ENCODE data around the gene GPS2. TPM values are rescaled to one million over a fixed set of nuclear protein-coding genes. Genes with fewer than 3 reads are reported as not detected.

The GPS2 gene
- total and polyA plus RNA-seq, 2 of the 4 experiments (the other 2 are of a cell fraction): 36.2 to 50.9 TPM

- peak overlapping the region; percentile 68; the same call in 1 of the 2 replicates for H3K23ac ChIP-seq (ENCODE audit: low read depth, low read length)
- peaks cover 60% of the 10 kb centered on the region for H3K36me3 ChIP-seq (ENCODE audit: control insufficient read depth, insufficient read depth, low read length)
- H4K5ac ChIP-seq (ENCODE audit: low read depth, low read length): no peak overlapping the region
- no peak overlapping the region for H3K18ac ChIP-seq (ENCODE audit: low read depth, low read length)
- POLR2A ChIA-PET (ENCODE audit: unreplicated experiment): interaction anchor here (0.5 kb wide), 2 partner anchors 246 to 267 kb away, joined by 3 to 4 read pairs; no protein-coding TSS in a partner anchor
- no peak overlapping the region for H4K91ac ChIP-seq (ENCODE audit: insufficient read depth, low read depth, low read length)
- peaks cover 55% of the 10 kb centered on the region for H4K20me1 ChIP-seq (ENCODE audit: insufficient read depth, low read length)
- H3K14ac ChIP-seq (replicated peaks; ENCODE audit: low read depth, low read length): no peak overlapping the region
- H3K27ac ChIP-seq (ENCODE audit: insufficient read depth, low read length): peak overlapping the region; percentile 49; the same call in 1 of the 2 replicates
- peaks cover 7% of the 10 kb centered on the region for H3K4me1 ChIP-seq (ENCODE audit: control insufficient read depth, insufficient read depth, low read length)
- H2AK9ac ChIP-seq (replicated peaks; ENCODE audit: low read depth, low read length, poor library complexity): peak overlapping the region; percentile 48
- CTCF ChIA-PET: no interaction called here
- intact Hi-C loops (cut with micrococcal nuclease): no loop called here
- H3K9ac ChIP-seq (ENCODE audit: low read depth, low read length): peak overlapping the region; percentile 58
- peak overlapping the region; percentile 26; the same call in 1 of the 2 replicates for H3K56ac ChIP-seq (ENCODE audit: extremely low read depth, insufficient read depth, low read length)
- H3K79me1 ChIP-seq (ENCODE audit: low read depth in 1 of 2, low read length in 2 of 2): peaks cover 25 to 57% of the 10 kb centered on the region in 2 experiments
- H3K4me3 ChIP-seq (ENCODE audit: insufficient read depth, low read depth, low read length): peak overlapping the region; percentile 78
- no peaks in the 10 kb centered on the region for H3K9me3 ChIP-seq (ENCODE audit: control insufficient read depth, insufficient read depth, low read length)
- peak overlapping the region; percentile 12 for H2BK5ac ChIP-seq (ENCODE audit: low read depth, low read length, poor library complexity, severe bottlenecking)
- 0 out of 2 replicates have a peak overlapping the region, but pooled peaks have one; percentile 30 for H3K4ac ChIP-seq (ENCODE audit: low read depth, low read length)
- peak overlapping the region; percentile 97 for H3K4me2 ChIP-seq (ENCODE audit: low read depth, low read length)
- no peak overlapping the region for H2BK20ac ChIP-seq (ENCODE audit: low read depth, low read length)
- 30% methylated on average over 2 of the region's 9 CpGs; no CpG with 5 or more reads in 1 of the 2 experiments for WGBS, 2 experiments (ENCODE audit: extremely low coverage in 2 of 2, insufficient read length in 1 of 2)
- H3K9me1 ChIP-seq (ENCODE audit: insufficient read depth, low read length): peaks cover 16% of the 10 kb centered on the region
- peak overlapping the region; percentile 50 to 67; a peak in 3 of 4 replicates for H4K8ac ChIP-seq (ENCODE audit: low read depth in 2 of 2, low read length in 2 of 2)
- peak overlapping the region; percentile 36 for H2AK5ac ChIP-seq (ENCODE audit: low read depth, low read length)
- no peak overlapping the region for H2BK120ac ChIP-seq (ENCODE audit: low read depth, low read length)
- peak; percentile 38 for DNase-seq
- TSS peak; percentile 81 for BruUV-seq (replicated peaks)
- dilution Hi-C loops (cut with HindIII; ENCODE audit: low sequenced_read_pairs, unreplicated experiment): no loop called here
- ATAC-seq (ENCODE audit: low read depth): no peak
- H2AFZ ChIP-seq (replicated peaks; ENCODE audit: low read length, poor library complexity): peak overlapping the region; percentile 90
- no peaks in the 10 kb centered on the region for H3K27me3 ChIP-seq (ENCODE audit: control insufficient read depth, insufficient read depth, low read length)
- H2BK15ac ChIP-seq (ENCODE audit: low read depth, low read length): no peak overlapping the region
- in situ Hi-C loops (cut with MboI; ENCODE audit: low sequenced_read_pairs): no loop called here
- no peak for TF ChIP-seq FOS (IDR thresholded peaks at IDR 0.05; ENCODE audit: low read depth, low read length)
- no peak for TF ChIP-seq NFE2L2 (IDR thresholded peaks at IDR 0.05; ENCODE audit: low read depth, low read length)
- TF ChIP-seq BHLHE40 (IDR thresholded peaks at IDR 0.05; ENCODE audit: low read depth, low read length): no peak
- TF ChIP-seq CEBPB (IDR thresholded peaks at IDR 0.05; ENCODE audit: low read depth, low read length): no peak
- no peak for TF ChIP-seq CHD1 (IDR thresholded peaks at IDR 0.05; ENCODE audit: low read depth, low read length)
- TF ChIP-seq RCOR1 (IDR thresholded peaks at IDR 0.05; ENCODE audit: insufficient replicate concordance, low read length): no peak
- TF ChIP-seq POLR2A (IDR thresholded peaks at IDR 0.05; ENCODE audit: low read depth, low read length): no peak
- TF ChIP-seq MXI1 (IDR thresholded peaks at IDR 0.05; ENCODE audit: borderline replicate concordance, low read depth, low read length): no peak
- TF ChIP-seq ELK1 (IDR thresholded peaks at IDR 0.05; ENCODE audit: borderline replicate concordance, low read depth, low read length): no peak
- no peak for TF ChIP-seq CTCF (conservative IDR thresholded peaks at IDR 0.05; ENCODE audit: low read depth, low read length)
- no peak for TF ChIP-seq RAD21 (IDR thresholded peaks at IDR 0.05; ENCODE audit: low read length)
- no peak for TF ChIP-seq SMC3 (IDR thresholded peaks at IDR 0.05; ENCODE audit: low read depth, low read length)
- TF ChIP-seq MAZ (IDR thresholded peaks at IDR 0.05; ENCODE audit: borderline replicate concordance, low read depth, low read length): no peak
- no peak for TF ChIP-seq MAFK (IDR thresholded peaks at IDR 0.05; ENCODE audit: low read depth, low read length)
- no peak for TF ChIP-seq RFX5 (IDR thresholded peaks at IDR 0.05; ENCODE audit: low read depth, low read length)
Observed at GRCh38 chr17:7313890-7314718, 1.1 kb downstream of the GPS2 start.

Measured in IMR-90 (cell line).